Mammary epithelial cell (primary cell): ENCODE results near the gene SRGAP1.

Experiments
- CTCF ChIP-seq, 2 donors: IDR thresholded peaks in 1 of 2; conservative IDR thresholded peaks in 1 of 2; 2 replicates each; pipeline ENCODE4 v1.5.1; 2011 to 2012; ENCODE audit warnings: inconsistent platforms in 2 of 2, low read length in 2 of 2, mild to moderate bottlenecking in 2 of 2, control low read depth in 1 of 2, low read depth in 1 of 2; ENCODE audit not compliant: insufficient read depth in 1 of 2; ENCODE audit errors: extremely low read depth in 1 of 2
- EZH2 ChIP-seq: IDR thresholded peaks from 2 replicates; pipeline ENCODE4 v1.6.1; 2012; ENCODE audit warnings: low read length, inconsistent platforms, borderline replicate concordance

- no peak for TF ChIP-seq CTCF (conservative IDR thresholded peaks at IDR 0.05 in 1 of 2, IDR thresholded peaks at IDR 0.05 in 1 of 2; ENCODE audit: extremely low read depth in 1 of 2, insufficient read depth in 1 of 2, low read depth in 1 of 2, low read length in 2 of 2)
- no peak for TF ChIP-seq EZH2
These were observed 342.3 kb downstream of the SRGAP1 start for GRCh38 chr12:64186789-64187188.
